IPS DF 6.9 (cell line): ENCODE results near the gene LRP6.

Source experiments
- DNase-seq: peaks from one replicate; pipeline ENCODE4 v3.0.0-alpha.2; 2013; ENCODE audit warnings: low read depth, low spot score
- H3K27ac ChIP-seq: one replicate; pipeline ENCODE4 v1.5.1; 2013; ENCODE audit warnings: low read length, control low read depth
- H3K27me3 ChIP-seq: 2 replicates; pipeline ENCODE4 v1.6.1; 2013; ENCODE audit warnings: mild to moderate bottlenecking, low read length; ENCODE audit not compliant: control insufficient read depth, insufficient read depth
- H3K36me3 ChIP-seq: 2 replicates; pipeline ENCODE4 v1.6.1; 2013; ENCODE audit warnings: low read length; ENCODE audit not compliant: control insufficient read depth, insufficient read depth
- H3K4me1 ChIP-seq: 2 replicates; pipeline ENCODE4 v1.6.1; 2013; ENCODE audit warnings: low read length; ENCODE audit not compliant: control insufficient read depth, insufficient read depth
- H3K4me3 ChIP-seq: 2 replicates; pipeline ENCODE4 v1.5.1; 2013; ENCODE audit warnings: mild to moderate bottlenecking, low read length
- H3K9me3 ChIP-seq: 2 replicates; pipeline ENCODE4 v1.6.1; 2013; ENCODE audit warnings: low read length, inconsistent platforms; ENCODE audit not compliant: control insufficient read depth, insufficient read depth
- WGBS: extraction: QIAGEN DNeasy Blood & Tissue Kit; methylation state at CpG from one replicate; pipeline ENCODE4 v1.1.7; 2013; ENCODE audit warnings: mixed read lengths, missing lambda C conversion rate; ENCODE audit not compliant: insufficient read length, insufficient coverage; 5-methylcytosine and 5-hydroxymethylcytosine counted together

Gene LRP6

GRCh38 chr12:12083688-12084087 lies 183.2 kb downstream of the LRP6 start:
- Histone ChIP-seq H3K27ac (no peak overlapping the region), H3K4me3 (no peak overlapping the region), H3K27me3 (no peaks in the 10 kb centered on the region), H3K9me3 (no peaks in the 10 kb centered on the region), H3K4me1 (peaks cover 3% of the 10 kb centered on the region; the same call in 1 of the 2 replicates), H3K36me3 (no peaks in the 10 kb centered on the region)
- no CpG with 5 or more reads among the region's 8 CpGs for WGBS
- DNase-seq = no peak

- no peak overlapping the region for H3K4me3 ChIP-seq
- H3K27me3 ChIP-seq = no peaks in the 10 kb centered on the region
- no peak overlapping the region for H3K27ac ChIP-seq
- H3K36me3 ChIP-seq = no peaks in the 10 kb centered on the region
- no CpG with 5 or more reads among the region's 3 CpGs for WGBS
- H3K9me3 ChIP-seq = no peaks in the 10 kb centered on the region
- no peak for DNase-seq
- H3K4me1 ChIP-seq = peaks cover 1% of the 10 kb centered on the region; the same call in 1 of the 2 replicates
Measured at GRCh38 chr12:12081836-12082497, 184.9 kb downstream of the LRP6 start.

- H3K4me1 ChIP-seq = no peaks in the 10 kb centered on the region
- H3K27ac ChIP-seq = no peak overlapping the region
- DNase-seq = no peak
- no CpG with 5 or more reads among the region's 5 CpGs for WGBS
- H3K9me3 ChIP-seq = no peaks in the 10 kb centered on the region
- H3K4me3 ChIP-seq = no peak overlapping the region
- H3K36me3 ChIP-seq = no peaks in the 10 kb centered on the region
- H3K27me3 ChIP-seq = no peaks in the 10 kb centered on the region
Measured at GRCh38 chr12:12079291-12079690, 187.6 kb downstream of the LRP6 start.

- Histone ChIP-seq H3K36me3 (no peaks in the 10 kb centered on the region), H3K4me3 (no peak overlapping the region), H3K9me3 (no peaks in the 10 kb centered on the region), H3K27ac (no peak overlapping the region), H3K4me1 (0 out of 2 replicates have a peak, but pooled peaks cover 1% of the 10 kb centered on the region), H3K27me3 (no peaks in the 10 kb centered on the region)
- DNase-seq = no peak
- no CpG with 5 or more reads among the region's 21 CpGs for WGBS
Measured at GRCh38 chr12:12072064-12072760, 194.6 kb downstream of the LRP6 start.

- Histone ChIP-seq H3K4me3 (no peak within 1 kb of the TSS), H3K9me3 (no peaks in the 10 kb centered on the region), H3K36me3 (no peaks in the 10 kb centered on the region), H3K4me1 (0 out of 2 replicates have a peak, but pooled peaks cover 1% of the 10 kb centered on the region), H3K27ac (no peak within 1 kb of the TSS), H3K27me3 (no peaks in the 10 kb centered on the region)
- WGBS = no CpG with 5 or more reads among the region's 12 CpGs
- no peak for DNase-seq
Measured at GRCh38 chr12:12070674-12071656, 195.9 kb downstream of the LRP6 start, which contains the start of gene BCL2L14. Gene BCL2L14, plus strand, starts transcription at chr12:12070939. Its CDS starts 8,367 bp downstream, at chr12:12079306.

- H3K4me3 ChIP-seq = no peak overlapping the region
- H3K27ac ChIP-seq = no peak overlapping the region
- 0 out of 2 replicates have a peak, but pooled peaks cover 1% of the 10 kb centered on the region for H3K4me1 ChIP-seq
- H3K27me3 ChIP-seq = no peaks in the 10 kb centered on the region
- H3K9me3 ChIP-seq = no peaks in the 10 kb centered on the region
- H3K36me3 ChIP-seq = no peaks in the 10 kb centered on the region
- WGBS = 100% methylated on average over 2 of the region's 14 CpGs
- DNase-seq = no peak
Measured at GRCh38 chr12:12069821-12070548, 196.9 kb downstream of the LRP6 start.

GRCh38 chr12:12068751-12069150 lies 198.1 kb downstream of the LRP6 start:
- Histone ChIP-seq H3K9me3 (no peaks in the 10 kb centered on the region), H3K36me3 (no peaks in the 10 kb centered on the region), H3K27ac (no peak overlapping the region), H3K4me1 (0 out of 2 replicates have a peak, but pooled peaks cover 1% of the 10 kb centered on the region), H3K27me3 (no peaks in the 10 kb centered on the region), H3K4me3 (no peak overlapping the region)
- DNase-seq = no peak
- WGBS = no CpG with 5 or more reads among the region's 6 CpGs
